ENCODE measurements around the gene EOMES. TPM values are rescaled to one million over a fixed set of nuclear protein-coding genes. Genes with fewer than 3 reads are reported as not detected.

The EOMES gene
- total RNA-seq, 4 donors from 2014 or later: 0.15 to 0.67 TPM; not detected in 2

GRCh38 chr3:27730774-27731659 lies 8.9 kb upstream of the EOMES start:
- Histone ChIP-seq H3K4me3 (no peak overlapping the region), H3K27me3 (peaks cover 62% of the 10 kb centered on the region), H3K27ac (no peak overlapping the region), H3K9me3 (no peaks in the 10 kb centered on the region), H3K36me3 (no peaks in the 10 kb centered on the region), H3K4me1 (peaks cover 0 to 32% (median 19%) of the 10 kb centered on the region in 3 donors)
- TF ChIP-seq POLR2AphosphoS5 (IDR thresholded peaks at IDR 0.05) (no peak), EP300 (IDR thresholded peaks at IDR 0.05) (no peak), POLR2A (IDR thresholded peaks at IDR 0.05) (no peak), CTCF (IDR thresholded peaks at IDR 0.05) (no peak)
- ATAC-seq: no peak
- WGBS, 2 donors (ENCODE audit: low coverage in 1 of 2): 7 to 10% methylated on average over 8 to 14 of the region's 31 CpGs

DNA sequence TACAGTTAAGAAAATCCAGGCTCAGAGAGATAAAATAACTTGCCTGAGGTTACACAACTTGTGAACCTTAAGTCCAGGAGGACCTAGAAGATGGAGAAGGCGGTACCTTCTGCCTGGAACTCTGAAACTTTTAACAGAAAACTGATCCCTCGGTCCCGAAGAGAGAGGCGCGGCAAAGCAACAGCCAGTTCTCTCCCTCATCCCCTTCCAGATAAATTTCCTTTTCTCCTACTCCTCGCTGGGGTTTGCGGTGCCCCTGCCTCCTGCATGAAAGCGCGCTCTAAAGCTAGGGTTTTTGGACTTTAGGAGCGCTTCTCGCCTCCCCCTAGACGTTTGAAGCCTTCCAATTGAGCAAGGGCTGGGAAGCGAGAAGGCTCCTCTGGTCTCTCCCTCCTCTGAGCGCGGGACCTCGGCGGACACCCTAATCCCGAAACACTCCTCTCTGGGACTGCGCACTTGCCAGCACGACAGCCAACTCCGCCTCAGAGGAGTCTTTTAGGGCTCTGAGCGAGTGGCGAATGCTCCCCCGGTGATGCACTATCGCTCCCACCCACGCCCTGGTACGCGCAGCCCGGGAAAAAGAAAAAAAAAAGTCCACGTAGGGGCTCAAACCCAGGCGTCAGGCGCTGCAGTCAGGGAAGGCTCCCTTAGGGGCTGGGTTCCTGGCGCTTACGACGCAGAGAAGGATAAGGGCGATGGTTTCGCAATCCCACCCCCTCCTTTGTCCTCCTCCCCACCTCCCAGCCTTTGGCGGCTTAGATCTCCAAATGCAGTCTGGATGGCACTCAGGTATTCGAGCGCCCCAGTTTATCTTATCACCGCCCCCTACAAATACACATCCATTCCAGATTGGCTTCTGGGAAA lies 7.9 kb upstream of the EOMES start:
- H3K36me3 ChIP-seq: no peaks in the 10 kb centered on the region
- H3K27me3 ChIP-seq: peaks cover 73% of the 10 kb centered on the region
- ATAC-seq: no peak
- H3K4me3 ChIP-seq: peak overlapping the region in 1 of 2 donors; percentile 32
- TF ChIP-seq POLR2AphosphoS5 (IDR thresholded peaks at IDR 0.05) (no peak), POLR2A (IDR thresholded peaks at IDR 0.05) (no peak), CTCF (IDR thresholded peaks at IDR 0.05) (no peak), EP300 (IDR thresholded peaks at IDR 0.05) (no peak)
- H3K4me1 ChIP-seq: peaks cover 0 to 32% (median 19%) of the 10 kb centered on the region in 3 donors
- no peaks in the 10 kb centered on the region for H3K9me3 ChIP-seq
- 2 to 3% methylated on average over 10 to 24 of the region's 41 CpGs for whole genome bisulfite sequencing, 2 donors (ENCODE audit: low coverage in 1 of 2)
- no peak overlapping the region for H3K27ac ChIP-seq

DNA sequence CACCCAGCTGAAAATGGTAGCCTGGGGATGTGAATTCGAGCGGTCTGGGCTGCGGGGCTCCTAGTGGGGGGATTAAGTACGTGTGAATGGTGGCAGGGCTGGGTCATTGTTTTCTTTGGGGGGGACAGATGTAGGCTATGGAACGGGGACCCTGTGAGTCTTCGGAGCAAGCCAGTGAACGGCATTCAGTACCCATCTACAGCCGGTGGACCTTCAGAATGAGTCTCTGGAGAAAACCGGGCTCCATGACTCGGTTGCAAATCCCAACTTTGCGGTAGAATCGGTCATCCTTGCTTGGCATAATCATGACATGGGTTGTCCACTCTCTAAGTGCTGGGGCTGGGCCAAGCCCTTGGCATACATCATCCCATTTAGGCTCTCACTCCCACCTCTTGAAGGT lies 7.2 kb upstream of the EOMES start:
- H3K36me3 ChIP-seq: no peaks in the 10 kb centered on the region
- H3K27ac ChIP-seq: no peak overlapping the region
- WGBS, 2 donors (ENCODE audit: low coverage in 1 of 2): 9% methylated on average over 6 to 8 of the region's 12 CpGs
- no peak for ATAC-seq
- peaks cover 79% of the 10 kb centered on the region for H3K27me3 ChIP-seq
- peaks cover 0 to 36% (median 19%) of the 10 kb centered on the region in 3 donors for H3K4me1 ChIP-seq
- no peaks in the 10 kb centered on the region for H3K9me3 ChIP-seq
- TF ChIP-seq EP300 (IDR thresholded peaks at IDR 0.05): no peak
- TF ChIP-seq POLR2AphosphoS5 (IDR thresholded peaks at IDR 0.05): no peak
- no peak for TF ChIP-seq POLR2A (IDR thresholded peaks at IDR 0.05)
- no peak for TF ChIP-seq CTCF (IDR thresholded peaks at IDR 0.05)
- H3K4me3 ChIP-seq: no peak overlapping the region

DNA sequence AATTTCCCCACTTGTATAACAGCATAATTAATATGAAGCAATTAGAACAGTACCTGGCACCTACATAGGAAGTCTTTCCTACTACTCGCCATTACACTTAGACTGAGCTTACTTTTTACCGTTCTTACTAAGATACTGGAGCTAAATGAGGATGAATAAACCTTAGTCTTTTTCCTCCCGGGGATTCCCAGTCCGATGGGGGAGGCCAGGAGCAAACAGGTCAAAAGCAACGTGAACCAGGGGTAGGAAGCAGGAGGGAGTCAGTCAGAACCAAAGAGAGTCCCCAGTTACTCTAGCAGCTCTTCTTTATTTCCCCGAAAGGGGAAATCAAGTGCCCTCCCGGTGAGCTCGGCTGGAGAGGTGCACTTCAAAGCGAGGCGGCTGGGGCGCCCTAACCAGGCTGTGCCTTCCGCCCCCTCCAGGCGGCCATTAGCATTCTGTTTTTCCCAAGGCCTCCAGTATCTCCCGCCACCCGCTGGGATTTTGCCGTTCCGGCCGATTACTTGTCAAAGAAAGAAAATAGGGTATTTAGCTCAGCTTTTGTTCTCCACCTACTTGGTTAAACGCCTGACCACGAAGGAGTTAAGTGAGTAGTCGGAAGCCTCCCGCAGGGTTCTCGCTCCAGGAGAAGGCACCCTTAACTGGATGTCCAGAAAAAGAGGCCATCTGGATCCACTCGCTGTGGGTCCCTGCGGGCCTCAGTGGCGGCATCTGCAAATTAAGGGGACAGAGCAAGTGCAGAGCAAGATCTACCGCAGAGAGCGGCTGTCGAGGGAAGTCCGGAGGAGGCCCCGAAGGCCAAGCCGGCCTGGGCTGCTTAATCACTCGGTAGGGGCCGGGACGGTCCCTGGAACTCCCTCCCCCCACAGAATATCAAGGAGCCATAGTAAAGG lies 6.3 kb upstream of the EOMES start:
- H3K27ac ChIP-seq: no peak overlapping the region
- H3K4me1 ChIP-seq: peaks cover 0 to 45% (median 23%) of the 10 kb centered on the region in 3 donors
- no peak for ATAC-seq
- no peaks in the 10 kb centered on the region for H3K36me3 ChIP-seq
- no peak for TF ChIP-seq EP300 (IDR thresholded peaks at IDR 0.05)
- peak in 1 of 4 experiments; percentile 19 for TF ChIP-seq CTCF (IDR thresholded peaks at IDR 0.05)
- no peak for TF ChIP-seq POLR2A (IDR thresholded peaks at IDR 0.05)
- 3 to 8% methylated on average over 7 to 22 of the region's 35 CpGs for WGBS, 2 donors (ENCODE audit: low coverage in 1 of 2)
- H3K27me3 ChIP-seq: peaks cover 88% of the 10 kb centered on the region
- H3K4me3 ChIP-seq: peak overlapping the region in 1 of 2 donors; percentile 11
- no peaks in the 10 kb centered on the region for H3K9me3 ChIP-seq

Data from gastroesophageal sphincter (tissue), 4 donors.